Measurements from ENCODE around the gene OSER1.
A peak's percentile ranks its signal among the peaks of the same experiment; 100 is the strongest.

OSER1 gene

GRCh38 chr20:44215125-44215524, 4.6 kb upstream of the OSER1 start:
- ATAC-seq (ENCODE audit: low read depth), result peak; percentile 23; the same call in 2 of the 3 replicates
- peak; percentile 100 for TF ChIP-seq CTCF (IDR thresholded peaks at IDR 0.05; ENCODE audit: poor library complexity, severe bottlenecking)
- Histone ChIP-seq H3K9me3 (ENCODE audit: severe bottlenecking) (no peaks in the 10 kb centered on the region), H3K36me3 (ENCODE audit: low read depth) (no peaks in the 10 kb centered on the region), H3K4me1 (ENCODE audit: insufficient read depth, poor library complexity, severe bottlenecking) (peaks cover 25% of the 10 kb centered on the region), H3K27ac (ENCODE audit: poor library complexity, severe bottlenecking) (no peak overlapping the region), H3K27me3 (ENCODE audit: insufficient read depth, poor library complexity, severe bottlenecking) (no peaks in the 10 kb centered on the region), H3K4me3 (ENCODE audit: severe bottlenecking) (no peak overlapping the region)
- DNase-seq (ENCODE audit: low spot score), result no peak

- Histone ChIP-seq H3K36me3 (ENCODE audit: low read depth) (peaks cover 9% of the 10 kb centered on the region), H3K4me1 (ENCODE audit: insufficient read depth, poor library complexity, severe bottlenecking) (peaks cover 18% of the 10 kb centered on the region), H3K9me3 (ENCODE audit: severe bottlenecking) (no peaks in the 10 kb centered on the region), H3K27ac (ENCODE audit: poor library complexity, severe bottlenecking) (peak overlapping the region; percentile 91), H3K4me3 (ENCODE audit: severe bottlenecking) (no peak overlapping the region), H3K27me3 (ENCODE audit: insufficient read depth, poor library complexity, severe bottlenecking) (no peaks in the 10 kb centered on the region)
- ATAC-seq (ENCODE audit: low read depth) (peak; percentile 47), DNase-seq (ENCODE audit: low spot score) (no peak)
- TF ChIP-seq CTCF (IDR thresholded peaks at IDR 0.05; ENCODE audit: poor library complexity, severe bottlenecking), result no peak
These were observed 2.2 kb upstream of the OSER1 start for GRCh38 chr20:44212792-44213191.

- H3K9me3 ChIP-seq (ENCODE audit: severe bottlenecking), result no peaks in the 10 kb centered on the region
- H3K4me1 ChIP-seq (ENCODE audit: insufficient read depth, poor library complexity, severe bottlenecking), result peaks cover 32% of the 10 kb centered on the region
- ATAC-seq (ENCODE audit: low read depth), result peak; percentile 1; the same call in 2 of the 3 replicates
- H3K27me3 ChIP-seq (ENCODE audit: insufficient read depth, poor library complexity, severe bottlenecking), result no peaks in the 10 kb centered on the region
- TF ChIP-seq CTCF (IDR thresholded peaks at IDR 0.05; ENCODE audit: poor library complexity, severe bottlenecking), result peak; percentile 17
- H3K27ac ChIP-seq (ENCODE audit: poor library complexity, severe bottlenecking), result peak overlapping the region; percentile 91
- H3K4me3 ChIP-seq (ENCODE audit: severe bottlenecking), result peak overlapping the region; percentile 68
- peaks cover 20% of the 10 kb centered on the region for H3K36me3 ChIP-seq (ENCODE audit: low read depth)
- no peak for DNase-seq (ENCODE audit: low spot score)
These were observed 837 bp upstream of the OSER1 start for GRCh38 chr20:44211177-44212039.

GRCh38 chr20:44209686-44210405, 725 bp downstream of the OSER1 start:
- Histone ChIP-seq H3K9me3 (ENCODE audit: severe bottlenecking) (no peaks in the 10 kb centered on the region), H3K27me3 (ENCODE audit: insufficient read depth, poor library complexity, severe bottlenecking) (no peaks in the 10 kb centered on the region), H3K4me3 (ENCODE audit: severe bottlenecking) (peak overlapping the region; percentile 68), H3K4me1 (ENCODE audit: insufficient read depth, poor library complexity, severe bottlenecking) (peaks cover 46% of the 10 kb centered on the region), H3K27ac (ENCODE audit: poor library complexity, severe bottlenecking) (peak overlapping the region; percentile 91), H3K36me3 (ENCODE audit: low read depth) (peaks cover 33% of the 10 kb centered on the region)
- TF ChIP-seq CTCF (IDR thresholded peaks at IDR 0.05; ENCODE audit: poor library complexity, severe bottlenecking), result no peak
- no peak for DNase-seq (ENCODE audit: low spot score)
- peak; percentile 1 for ATAC-seq (ENCODE audit: low read depth)
